PC-9 (cell line): ENCODE data around the gene PAXX. TPM values are rescaled to one million over a fixed set of nuclear protein-coding genes. Genes with fewer than 3 reads are reported as not detected.
A peak's percentile ranks its signal among the peaks of the same experiment; 100 is the strongest.

Source experiments
- BruUV-seq: library from RNA; stranded (reverse); fragments of 400-500 nt; replicated peaks from 2 replicates; lab custom pipeline; 2021; lab: Mats Ljungman, UMichigan
- CTCF ChIA-PET: fragments of 300-600 bp; sonication (Branson Sonifier 250); formaldehyde crosslinking; loops from one replicate; lab custom pipeline; 2022; ENCODE audit warnings: antibody characterized with exemption; lab: Charles Lee
- POLR2A ChIA-PET: fragments of 300-600 bp; sonication (Branson Sonifier 250); formaldehyde crosslinking; loops from one replicate; lab custom pipeline; 2022; ENCODE audit warnings: antibody characterized with exemption; ENCODE audit not compliant: unreplicated experiment; lab: Charles Lee
- DNase-seq, 2 experiments: peaks; one replicate each; pipeline versions ENCODE4 v3.0.0 to v3.0.0-alpha.2; 2015 to 2022; ENCODE audit warnings: mixed read lengths in 1 of 2
- H2AFZ ChIP-seq: fragments of 200-600 bp; sonication (generic); 2 replicates; pipeline ENCODE4 v1.8.1; 2017; ENCODE audit warnings: antibody characterized with exemption
- H3F3A ChIP-seq: fragments of 200-600 bp; sonication (generic); 2 replicates; pipeline ENCODE4 v1.8.1; 2017; ENCODE audit warnings: antibody characterized with exemption, mild to moderate bottlenecking, low read depth; ENCODE audit not compliant: insufficient read depth
- H3K27ac ChIP-seq: fragments of 200-600 bp; sonication (generic); 2 replicates; pipeline ENCODE4 v1.6.1; 2016; ENCODE audit warnings: mixed run types
- H3K27me3 ChIP-seq: fragments of 200-600 bp; sonication (generic); 2 replicates; pipeline ENCODE4 v1.6.1; 2016; ENCODE audit warnings: low read depth, mixed run types; ENCODE audit not compliant: insufficient read depth
- H3K36me3 ChIP-seq: fragments of 200-600 bp; sonication (generic); 2 replicates; pipeline ENCODE4 v1.6.1; 2016; ENCODE audit warnings: low read depth, mixed run types
- H3K4me1 ChIP-seq: fragments of 200-600 bp; sonication (generic); replicated peaks from 2 replicates; pipeline ENCODE4 v1.6.1; 2016; ENCODE audit warnings: mixed run types; ENCODE audit not compliant: insufficient read depth
- H3K4me2 ChIP-seq: fragments of 200-600 bp; sonication (generic); 2 replicates; pipeline ENCODE4 v1.6.1; 2017; ENCODE audit warnings: mixed run types
- H3K4me3 ChIP-seq: fragments of 200-600 bp; sonication (generic); 2 replicates; pipeline ENCODE4 v1.6.1; 2016; ENCODE audit warnings: mixed run types
- H3K79me2 ChIP-seq: fragments of 200-600 bp; sonication (generic); 2 replicates; pipeline ENCODE4 v1.6.1; 2017; ENCODE audit warnings: low read depth, mixed run types
- H3K9me2 ChIP-seq: fragments of 200-600 bp; sonication (generic); 2 replicates; pipeline ENCODE4 v1.8.1; 2017; ENCODE audit warnings: mild to moderate bottlenecking; ENCODE audit not compliant: insufficient read depth
- H3K9me3 ChIP-seq: fragments of 200-600 bp; sonication (generic); 2 replicates; pipeline ENCODE4 v1.8.1; 2016; ENCODE audit warnings: low read depth; ENCODE audit not compliant: insufficient read depth
- H4K20me1 ChIP-seq: fragments of 200-600 bp; sonication (generic); 2 replicates; pipeline ENCODE4 v1.8.1; 2017; ENCODE audit not compliant: insufficient read depth
- EZH2 ChIP-seq: fragments of 200-600 bp; sonication (generic); IDR thresholded peaks from 2 replicates; pipeline ENCODE4 v1.8.0; 2017; ENCODE audit warnings: antibody characterized with exemption, low read depth
- intact Hi-C: fragments of 100-400 bp; cut with micrococcal nuclease; formaldehyde crosslinking; loops from one replicate; pipeline ENCODE4 v1.10.0; 2022; ENCODE audit not compliant: unreplicated experiment
- total RNA-seq: library from RNA; stranded (reverse); gene quantifications from 2 replicates; pipeline ENCODE4 v1.2.3, GENCODE V29; 2021
- TF ChIP-seq, protein P1 (sequence below): fragments of 200-600 bp; sonication (generic); conservative IDR thresholded peaks from 2 replicates; pipeline ENCODE4 v1.6.1; 2017; ENCODE audit warnings: mixed run types, antibody characterized with exemption, mild to moderate bottlenecking, moderate library complexity

The PAXX gene
- total RNA-seq, 1 experiment from 2014 or later: 54.9 TPM

DNA sequence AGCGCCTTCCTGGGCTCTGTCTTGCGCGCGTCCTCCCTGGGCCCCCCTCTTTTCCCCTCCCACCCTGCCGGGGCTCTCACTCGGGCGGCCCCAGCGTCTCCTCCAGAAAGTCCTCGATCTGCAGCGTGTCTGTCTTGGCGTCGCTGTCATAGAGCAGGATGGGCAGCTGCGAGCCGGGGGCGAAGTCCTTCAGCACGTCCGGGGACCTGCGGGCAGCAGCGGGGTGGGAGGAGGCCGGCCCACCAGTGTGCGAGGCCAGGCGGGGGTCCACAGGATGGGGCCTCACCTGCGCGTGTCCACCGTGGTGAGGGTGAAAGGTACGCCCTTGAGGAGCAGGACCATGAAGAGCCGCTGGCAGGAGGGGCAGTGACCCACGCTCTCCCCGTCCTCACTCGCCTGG, 3.1 kb downstream of the PAXX start:
- H3K9me3 ChIP-seq: no peaks in the 10 kb centered on the region

DNA sequence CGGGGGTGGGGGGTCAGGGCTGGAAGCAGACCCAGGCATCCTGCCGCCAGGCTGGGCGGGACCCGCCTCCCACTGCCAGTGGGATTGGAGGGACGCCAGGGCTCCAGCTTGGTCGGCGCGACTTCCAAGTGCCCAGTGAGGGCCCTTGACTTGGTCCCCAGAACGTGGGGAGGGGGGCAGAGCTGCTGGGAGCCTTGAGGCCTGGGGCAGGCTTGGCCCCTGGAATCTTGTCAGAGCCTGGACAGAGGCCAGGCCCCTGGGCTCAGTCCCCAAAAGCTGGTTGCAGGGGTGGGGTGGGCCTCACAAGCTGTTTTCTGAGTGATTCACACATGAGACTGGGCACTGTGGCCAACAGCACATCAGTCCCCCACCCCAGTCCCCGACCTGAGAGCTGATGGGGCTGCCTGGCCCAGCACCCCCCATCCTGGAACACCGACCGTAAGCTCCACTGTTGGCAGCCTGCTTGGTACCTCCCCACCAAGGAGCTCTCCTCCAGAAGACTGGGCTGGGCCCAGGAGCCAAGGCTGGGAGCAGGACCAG, 3.6 kb downstream of the PAXX start:
- TF ChIP-seq, protein P1, sequence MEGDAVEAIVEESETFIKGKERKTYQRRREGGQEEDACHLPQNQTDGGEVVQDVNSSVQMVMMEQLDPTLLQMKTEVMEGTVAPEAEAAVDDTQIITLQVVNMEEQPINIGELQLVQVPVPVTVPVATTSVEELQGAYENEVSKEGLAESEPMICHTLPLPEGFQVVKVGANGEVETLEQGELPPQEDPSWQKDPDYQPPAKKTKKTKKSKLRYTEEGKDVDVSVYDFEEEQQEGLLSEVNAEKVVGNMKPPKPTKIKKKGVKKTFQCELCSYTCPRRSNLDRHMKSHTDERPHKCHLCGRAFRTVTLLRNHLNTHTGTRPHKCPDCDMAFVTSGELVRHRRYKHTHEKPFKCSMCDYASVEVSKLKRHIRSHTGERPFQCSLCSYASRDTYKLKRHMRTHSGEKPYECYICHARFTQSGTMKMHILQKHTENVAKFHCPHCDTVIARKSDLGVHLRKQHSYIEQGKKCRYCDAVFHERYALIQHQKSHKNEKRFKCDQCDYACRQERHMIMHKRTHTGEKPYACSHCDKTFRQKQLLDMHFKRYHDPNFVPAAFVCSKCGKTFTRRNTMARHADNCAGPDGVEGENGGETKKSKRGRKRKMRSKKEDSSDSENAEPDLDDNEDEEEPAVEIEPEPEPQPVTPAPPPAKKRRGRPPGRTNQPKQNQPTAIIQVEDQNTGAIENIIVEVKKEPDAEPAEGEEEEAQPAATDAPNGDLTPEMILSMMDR: no peak
- TF ChIP-seq EZH2: no peak
- Histone ChIP-seq H3F3A (peaks cover 30% of the 10 kb centered on the region; the same call in 1 of the 2 replicates), H3K4me3 (peak overlapping the region; percentile 53; the same call in 1 of the 2 replicates), H3K9me3 (no peaks in the 10 kb centered on the region), H3K27me3 (no peaks in the 10 kb centered on the region), H3K4me1 (peaks cover 31% of the 10 kb centered on the region), H3K79me2 (peaks cover 7% of the 10 kb centered on the region; the same call in 1 of the 2 replicates), H4K20me1 (no peaks in the 10 kb centered on the region), H2AFZ (no peak overlapping the region), H3K4me2 (peak overlapping the region; percentile 94), H3K27ac (no peak overlapping the region), H3K9me2 (no peaks in the 10 kb centered on the region), H3K36me3 (no peaks in the 10 kb centered on the region)
- DNase-seq: peak in 1 of 2 experiments; percentile 45
- CTCF ChIA-PET: interaction anchor here (0.6 to 2.1 kb wide), 7 partner anchors 21 to 650 kb away, joined by 3 to 10 read pairs (median 4); no protein-coding TSS in a partner anchor
- BruUV-seq: TSS peak; percentile 58
- intact Hi-C loops: loop anchor here (1.0 to 5.0 kb wide), 3 partner anchors 46 to 205 kb away; partner anchors contain the start of genes PHPT1 and TMEM141
- POLR2A ChIA-PET: interaction anchor here (0.5 to 1.1 kb wide), 10 partner anchors 18 to 586 kb away, joined by 3 to 10 read pairs (median 6); partner anchors contain the start of gene AJM1

More for the DNA sequence above, 3.1 kb downstream of the PAXX start:
- Histone ChIP-seq H2AFZ (no peak overlapping the region), H3K9me2 (no peaks in the 10 kb centered on the region), H3K4me1 (peaks cover 31% of the 10 kb centered on the region), H3K27ac (no peak overlapping the region), H4K20me1 (no peaks in the 10 kb centered on the region; the same call in 1 of the 2 replicates), H3K4me2 (no peak overlapping the region), H3K27me3 (no peaks in the 10 kb centered on the region), H3K36me3 (no peaks in the 10 kb centered on the region), H3K4me3 (no peak overlapping the region), H3K79me2 (peaks cover 7% of the 10 kb centered on the region; the same call in 1 of the 2 replicates), H3F3A (peaks cover 35% of the 10 kb centered on the region; the same call in 1 of the 2 replicates)
- POLR2A ChIA-PET: interaction anchor here (0.7 to 1.1 kb wide), 2 partner anchors 148 to 153 kb away, joined by 7 to 10 read pairs; partner anchors contain the start of gene AJM1
- DNase-seq: no peak
- CTCF ChIA-PET: interaction anchor here (0.8 to 2.1 kb wide), 5 partner anchors 20 to 203 kb away, joined by 3 to 10 read pairs (median 3); no protein-coding TSS in a partner anchor
- BruUV-seq: no TSS peak
- intact Hi-C loops: loop anchor here (5.0 kb wide), 1 partner anchor 148 kb away; the partner anchor contains the start of gene PHPT1
- TF ChIP-seq EZH2: no peak
- TF ChIP-seq, protein P1: no peak

DNA sequence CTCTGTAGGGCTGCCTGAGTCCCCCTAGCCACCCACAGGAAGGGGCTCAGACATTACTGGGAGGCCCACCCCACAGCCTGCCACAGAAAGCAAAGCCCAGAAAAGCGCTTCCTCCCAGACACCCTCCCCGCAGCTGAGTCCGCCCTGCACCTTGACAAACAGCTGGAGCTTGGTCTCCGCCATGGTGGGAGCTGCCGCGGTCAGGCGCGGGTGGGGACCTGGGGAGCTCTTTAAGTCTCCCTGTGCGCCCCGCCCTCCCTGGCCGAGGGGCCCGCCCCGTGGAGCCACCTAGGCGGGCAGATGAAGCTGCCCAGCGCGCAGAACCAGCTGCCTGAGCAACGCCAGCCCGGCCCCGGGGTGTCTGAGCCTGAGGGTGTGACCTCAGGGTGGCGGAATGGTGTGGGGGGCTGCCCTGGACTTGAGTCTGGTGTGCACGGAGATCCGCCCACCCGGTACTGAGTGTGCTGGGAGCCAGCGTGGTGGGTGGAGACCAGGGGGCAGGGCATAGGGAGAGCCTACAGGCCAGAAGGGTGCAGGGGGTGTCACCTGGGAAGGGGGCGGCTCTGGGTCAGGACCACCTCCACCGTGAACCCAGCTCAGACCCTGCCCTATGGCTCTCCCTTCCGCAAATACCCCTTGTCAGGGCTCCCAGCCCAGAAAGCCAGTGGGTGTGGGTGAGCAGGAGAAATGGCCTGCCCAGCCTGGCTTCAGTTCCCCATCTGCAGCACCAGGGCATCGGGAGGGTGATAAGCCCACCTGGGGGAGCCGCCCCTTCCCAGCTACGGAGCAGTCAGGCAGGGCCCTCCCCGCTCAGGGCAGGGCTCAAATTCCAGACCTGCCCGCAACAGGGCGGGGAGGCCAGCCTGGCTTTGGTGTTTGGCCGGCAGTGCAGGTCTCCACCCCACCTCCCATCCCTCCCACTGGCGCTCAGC, 4.4 kb downstream of the PAXX start, which contains the start of gene CLIC3:
TSS of gene CLIC3 (minus strand) at position 208 of the 932 bp plus-strand sequence. CDS start at position 183, 25 bp downstream.
- intact Hi-C loops: loop anchor here (1.0 to 5.0 kb wide), 3 partner anchors 46 to 206 kb away; partner anchors contain the start of genes PHPT1 and TMEM141
- H3F3A ChIP-seq: peaks cover 22% of the 10 kb centered on the region; the same call in 1 of the 2 replicates
- POLR2A ChIA-PET: interaction anchor here (0.5 to 1.1 kb wide), 10 partner anchors 18 to 587 kb away, joined by 3 to 9 read pairs (median 6); partner anchors contain the start of gene AJM1

More for the DNA sequence above, 4.4 kb downstream of the PAXX start, which contains the start of gene CLIC3:
- CTCF ChIA-PET: interaction anchor here (0.6 to 2.1 kb wide), 8 partner anchors 21 to 650 kb away, joined by 3 to 10 read pairs (median 4); no protein-coding TSS in a partner anchor
- peak within 1 kb of the TSS; percentile 94 for H3K4me2 ChIP-seq
- H3K27me3 ChIP-seq: no peaks in the 10 kb centered on the region
- no peaks in the 10 kb centered on the region for H4K20me1 ChIP-seq
- DNase-seq: peak; percentile 60 to 95
- no peak within 1 kb of the TSS for H3K27ac ChIP-seq
- TF ChIP-seq, protein P1: no peak
- no peak for TF ChIP-seq EZH2
- peak within 1 kb of the TSS; percentile 63 for H2AFZ ChIP-seq
- H3K36me3 ChIP-seq: no peaks in the 10 kb centered on the region
- no TSS peak for BruUV-seq
- peaks cover 35% of the 10 kb centered on the region for H3K4me1 ChIP-seq
- no peaks in the 10 kb centered on the region for H3K9me3 ChIP-seq
- no peaks in the 10 kb centered on the region for H3K9me2 ChIP-seq
- H3K4me3 ChIP-seq: peak within 1 kb of the TSS; percentile 53
- H3K79me2 ChIP-seq: peaks cover 7% of the 10 kb centered on the region; the same call in 1 of the 2 replicates
